IMR-90 (cell line): ENCODE data around the gene CRAMP1. TPM values are rescaled to one million over a fixed set of nuclear protein-coding genes. Genes with fewer than 3 reads are reported as not detected.

Experiments
- ATAC-seq: fragments of 200-7000 bp; cut with Tn5 transposase; 2 replicates; pipeline ENCODE4 v1.9.1; 2020; ENCODE audit warnings: low read depth, mild to moderate bottlenecking, moderate library complexity
- BruUV-seq: library from RNA; stranded (reverse); fragments of 400-500 nt; replicated peaks from 2 replicates; lab custom pipeline; 2021; lab: Mats Ljungman, UMichigan
- CTCF ChIA-PET: fragments of 300-600 bp; formaldehyde crosslinking; extraction: SDS; loops from one replicate; lab custom pipeline; 2021; ENCODE audit warnings: antibody characterized with exemption; lab: Yijun Ruan, JAX
- POLR2A ChIA-PET: fragments of 300-600 bp; sonication (Branson Sonifier 250); formaldehyde crosslinking; loops from one replicate; lab custom pipeline; 2022; ENCODE audit warnings: antibody characterized with exemption; ENCODE audit not compliant: unreplicated experiment; lab: Charles Lee
- DNase-seq: peaks from one replicate; pipeline ENCODE4 v3.0.0; 2013
- H2AFZ ChIP-seq: replicated peaks from 2 replicates; pipeline ENCODE3; 2013; ENCODE audit warnings: low read length, mild to moderate bottlenecking; ENCODE audit not compliant: poor library complexity
- H2AK5ac ChIP-seq: 2 replicates; pipeline ENCODE4 v1.6.1; 2013; ENCODE audit warnings: low read depth, low read length, inconsistent platforms
- H2AK9ac ChIP-seq: replicated peaks from 2 replicates; pipeline ENCODE3; 2013; ENCODE audit warnings: mild to moderate bottlenecking, low read depth, low read length, moderate library complexity; ENCODE audit not compliant: poor library complexity
- H2BK120ac ChIP-seq: 2 replicates; pipeline ENCODE4 v1.6.1; 2013; ENCODE audit warnings: low read depth, low read length, inconsistent platforms
- H2BK15ac ChIP-seq: 3 replicates; pipeline ENCODE4 v1.6.1; 2013; ENCODE audit warnings: low read depth, low read length, inconsistent platforms
- H2BK20ac ChIP-seq: 2 replicates; pipeline ENCODE4 v1.6.1; 2013; ENCODE audit warnings: low read depth, mild to moderate bottlenecking, inconsistent platforms, low read length, moderate library complexity
- H2BK5ac ChIP-seq: 2 replicates; pipeline ENCODE4 v1.6.1; 2013; ENCODE audit warnings: mild to moderate bottlenecking, low read depth, low read length, inconsistent platforms; ENCODE audit not compliant: poor library complexity, severe bottlenecking
- H3K14ac ChIP-seq: replicated peaks from 2 replicates; pipeline ENCODE4 v1.6.1; 2013; ENCODE audit warnings: low read depth, low read length, inconsistent platforms
- H3K18ac ChIP-seq: 2 replicates; pipeline ENCODE4 v1.6.1; 2013; ENCODE audit warnings: low read depth, low read length, control low read depth
- H3K23ac ChIP-seq: 2 replicates; pipeline ENCODE4 v1.6.1; 2013; ENCODE audit warnings: low read depth, low read length, inconsistent platforms
- H3K27ac ChIP-seq: 2 replicates; pipeline ENCODE4 v1.5.1; 2013; ENCODE audit warnings: mild to moderate bottlenecking, control low read depth, low read length; ENCODE audit not compliant: insufficient read depth
- H3K27me3 ChIP-seq: 2 replicates; pipeline ENCODE4 v1.6.1; 2013; ENCODE audit warnings: low read length; ENCODE audit not compliant: control insufficient read depth, insufficient read depth
- H3K36me3 ChIP-seq: 2 replicates; pipeline ENCODE4 v1.6.1; 2013; ENCODE audit warnings: low read length, mixed read lengths; ENCODE audit not compliant: control insufficient read depth, insufficient read depth
- H3K4ac ChIP-seq: 2 replicates; pipeline ENCODE4 v1.6.1; 2013; ENCODE audit warnings: low read depth, low read length, inconsistent platforms
- H3K4me1 ChIP-seq: 2 replicates; pipeline ENCODE4 v1.6.1; 2013; ENCODE audit warnings: low read length, mixed read lengths; ENCODE audit not compliant: control insufficient read depth, insufficient read depth
- H3K4me2 ChIP-seq: 2 replicates; pipeline ENCODE4 v1.6.1; 2013; ENCODE audit warnings: low read depth, mild to moderate bottlenecking, control low read depth, low read length, moderate library complexity
- H3K4me3 ChIP-seq: 2 replicates; pipeline ENCODE4 v1.5.1; 2013; ENCODE audit warnings: low read depth, mild to moderate bottlenecking, control low read depth, low read length, moderate library complexity; ENCODE audit not compliant: insufficient read depth
- H3K56ac ChIP-seq: 2 replicates; pipeline ENCODE4 v1.6.1; 2013; ENCODE audit warnings: low read length, inconsistent platforms; ENCODE audit not compliant: insufficient read depth; ENCODE audit errors: extremely low read depth
- H3K79me1 ChIP-seq, 2 experiments: 2 replicates each; pipeline ENCODE4 v1.6.1; 2013; ENCODE audit warnings: low read length in 2 of 2, inconsistent platforms in 1 of 2, low read depth in 1 of 2
- H3K9ac ChIP-seq: 2 replicates; pipeline ENCODE4 v1.6.1; 2013; ENCODE audit warnings: low read depth, low read length, control low read depth
- H3K9me1 ChIP-seq: 2 replicates; pipeline ENCODE4 v1.6.1; 2013; ENCODE audit warnings: low read length, inconsistent platforms; ENCODE audit not compliant: insufficient read depth
- H3K9me3 ChIP-seq: 2 replicates; pipeline ENCODE4 v1.6.1; 2013; ENCODE audit warnings: low read length; ENCODE audit not compliant: control insufficient read depth, insufficient read depth
- H4K20me1 ChIP-seq: 2 replicates; pipeline ENCODE4 v1.6.1; 2013; ENCODE audit warnings: low read length, inconsistent platforms; ENCODE audit not compliant: insufficient read depth
- H4K5ac ChIP-seq: 2 replicates; pipeline ENCODE4 v1.6.1; 2013; ENCODE audit warnings: mild to moderate bottlenecking, low read depth, low read length, control low read depth
- H4K8ac ChIP-seq, 2 experiments: 2 replicates each; pipeline ENCODE4 v1.6.1; 2013; ENCODE audit warnings: low read depth in 2 of 2, low read length in 2 of 2, control low read depth in 1 of 2, inconsistent platforms in 1 of 2
- H4K91ac ChIP-seq: 2 replicates; pipeline ENCODE4 v1.6.1; 2013; ENCODE audit warnings: low read depth, low read length, inconsistent platforms; ENCODE audit not compliant: insufficient read depth
- BHLHE40 ChIP-seq: fragments of 150-350 bp; IDR thresholded peaks from 2 replicates; pipeline ENCODE4 v1.6.1; 2016; ENCODE audit warnings: mild to moderate bottlenecking, low read depth, low read length
- CEBPB ChIP-seq: IDR thresholded peaks from 2 replicates; pipeline ENCODE4 v1.6.1; 2012; ENCODE audit warnings: low read depth, low read length, improper control_type of control experiment
- CHD1 ChIP-seq: IDR thresholded peaks from 2 replicates; pipeline ENCODE4 v1.6.1; 2012; ENCODE audit warnings: low read depth, low read length, improper control_type of control experiment
- FOS ChIP-seq: fragments of 150-350 bp; IDR thresholded peaks from 2 replicates; pipeline ENCODE4 v1.6.1; 2016; ENCODE audit warnings: low read depth, low read length
- MAFK ChIP-seq: IDR thresholded peaks from 2 replicates; pipeline ENCODE4 v1.6.1; 2012; ENCODE audit warnings: low read depth, low read length, improper control_type of control experiment
- MAZ ChIP-seq: IDR thresholded peaks from 2 replicates; pipeline ENCODE4 v1.6.1; 2012; ENCODE audit warnings: low read depth, mild to moderate bottlenecking, low read length, improper control_type of control experiment, moderate library complexity, borderline replicate concordance
- MXI1 ChIP-seq: IDR thresholded peaks from 2 replicates; pipeline ENCODE4 v1.6.1; 2012; ENCODE audit warnings: low read depth, mild to moderate bottlenecking, low read length, moderate library complexity, borderline replicate concordance
- NFE2L2 ChIP-seq: fragments of 150-350 bp; IDR thresholded peaks from 2 replicates; pipeline ENCODE4 v1.6.1; 2016; ENCODE audit warnings: low read depth, mild to moderate bottlenecking, low read length
- POLR2A ChIP-seq: IDR thresholded peaks from 2 replicates; pipeline ENCODE4 v1.6.1; 2012; ENCODE audit warnings: mild to moderate bottlenecking, low read depth, low read length
- RAD21 ChIP-seq: IDR thresholded peaks from 2 replicates; pipeline ENCODE4 v1.6.1; 2012; ENCODE audit warnings: low read length, improper control_type of control experiment
- RCOR1 ChIP-seq: IDR thresholded peaks from 2 replicates; pipeline ENCODE4 v1.6.1; 2012; ENCODE audit warnings: mild to moderate bottlenecking, low read length, improper control_type of control experiment; ENCODE audit not compliant: insufficient replicate concordance
- RFX5 ChIP-seq: IDR thresholded peaks from 2 replicates; pipeline ENCODE4 v1.8.0; 2012; ENCODE audit warnings: low read depth, mild to moderate bottlenecking, low read length, moderate library complexity
- SMC3 ChIP-seq: fragments of 150-350 bp; IDR thresholded peaks from 2 replicates; pipeline ENCODE4 v1.6.1; 2016; ENCODE audit warnings: low read depth, mild to moderate bottlenecking, antibody characterized with exemption, low read length, moderate library complexity
- WGBS, 2 experiments: methylation state at CpG; one replicate each; pipeline versions ENCODE4 v1.1.5 to v1.1.7; 2013; ENCODE audit warnings: missing lambda C conversion rate in 2 of 2; ENCODE audit not compliant: insufficient read length in 1 of 2; ENCODE audit errors: extremely low coverage in 2 of 2; 5-methylcytosine and 5-hydroxymethylcytosine counted together
- dilution Hi-C: fragments of 300-500 bp; cut with HindIII; formaldehyde crosslinking; loops from one replicate; pipeline ENCODE4 v1.14.3; 2018; ENCODE audit warnings: low sequenced_read_pairs; ENCODE audit not compliant: unreplicated experiment
- in situ Hi-C: fragments of 300-500 bp; cut with MboI; formaldehyde crosslinking; loops from 3 replicates; pipeline ENCODE4 v1.14.3; 2019; ENCODE audit warnings: low sequenced_read_pairs, inconsistent platforms, mixed read lengths
- intact Hi-C: fragments of 100-400 bp; cut with micrococcal nuclease; formaldehyde crosslinking; loops from 2 replicates; pipeline ENCODE4 v1.10.0; 2022
- polyA plus RNA-seq, 3 experiments: library from polyadenylated mRNA; depleted of rRNA; stranded (reverse); fragments of >200 nt; gene quantifications; 2 replicates each; pipeline ENCODE4 v1.2.3, GENCODE V29; 2012; ENCODE audit warnings: low replicate concordance in 1 of 3
- total RNA-seq: library from RNA; depleted of rRNA; stranded (reverse); fragments of >200 nt; gene quantifications from 2 replicates; pipeline ENCODE4 v1.2.3, GENCODE V29; 2012
- TF ChIP-seq, protein P1 (sequence below): fragments of 150-350 bp; IDR thresholded peaks from 2 replicates; pipeline ENCODE4 v1.6.1; 2016; ENCODE audit warnings: low read depth, mild to moderate bottlenecking, low read length, moderate library complexity, borderline replicate concordance
- TF ChIP-seq, protein P2 (sequence below): fragments of 150-350 bp; IDR thresholded peaks from 2 replicates; pipeline ENCODE4 v1.6.1; 2017; ENCODE audit warnings: mild to moderate bottlenecking, antibody characterized with exemption, low read length, low read depth
- TF ChIP-seq, protein P3 (sequence below): conservative IDR thresholded peaks from 2 replicates; pipeline ENCODE4 v1.5.1; 2012; ENCODE audit warnings: mild to moderate bottlenecking, low read depth, low read length, improper control_type of control experiment

CRAMP1 gene
- total and polyA plus RNA-seq, 2 of the 4 experiments (the other 2 are of a cell fraction): 3.2 to 12.0 TPM

DNA sequence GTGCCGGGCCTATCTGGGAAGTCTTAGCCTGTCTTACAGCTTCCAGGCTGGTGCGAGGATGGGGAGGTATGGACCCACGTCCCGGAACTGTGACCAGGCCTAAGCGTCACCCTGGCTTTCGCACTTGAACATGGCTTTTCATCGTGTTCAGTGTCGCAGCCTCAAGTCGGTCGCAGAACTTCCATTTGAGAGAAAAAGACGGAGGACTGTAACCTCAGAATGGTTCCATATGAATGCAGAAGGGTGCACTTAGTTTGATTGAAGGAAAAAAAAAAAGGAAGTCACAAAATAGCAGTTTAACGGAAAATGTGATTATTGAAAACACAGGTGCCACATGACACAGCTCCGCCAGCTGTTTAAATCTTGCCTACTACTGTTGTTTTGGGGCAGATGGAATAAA is 35.7 kb downstream of the CRAMP1 start:
- Histone ChIP-seq H3K14ac (no peak overlapping the region), H2AK9ac (no peak overlapping the region), H2BK15ac (no peak overlapping the region), H4K91ac (no peak overlapping the region), H3K18ac (no peak overlapping the region), H2BK20ac (no peak overlapping the region), H3K4ac (no peak overlapping the region), H2AFZ (no peak overlapping the region), H3K9me3 (no peaks in the 10 kb centered on the region), H3K79me1 (peaks cover 32 to 75% of the 10 kb centered on the region in 2 experiments), H2AK5ac (no peak overlapping the region), H3K27ac (no peak overlapping the region), H3K4me2 (no peak overlapping the region), H3K56ac (no peak overlapping the region), H4K20me1 (peaks cover 50% of the 10 kb centered on the region), H4K5ac (no peak overlapping the region), H3K23ac (no peak overlapping the region), H2BK5ac (no peak overlapping the region), H3K36me3 (peaks cover 51% of the 10 kb centered on the region), H3K9ac (no peak overlapping the region), H3K4me3 (no peak overlapping the region), H3K9me1 (peaks cover 32% of the 10 kb centered on the region), H3K4me1 (peaks cover 3% of the 10 kb centered on the region; the same call in 1 of the 2 replicates), H4K8ac (no peak overlapping the region), H2BK120ac (no peak overlapping the region), H3K27me3 (no peaks in the 10 kb centered on the region)
- in situ Hi-C loops (no loop called here), intact Hi-C loops (no loop called here), dilution Hi-C loops (no loop called here)
- DNase-seq: no peak
- POLR2A ChIA-PET: no interaction called here
- no peak for ATAC-seq
- BruUV-seq: no TSS peak
- CTCF ChIA-PET: interaction anchor here (0.6 kb wide), 1 partner anchor 50 kb away, joined by 4 read pairs; no protein-coding TSS in a partner anchor
- 95% methylated on average over 12 of the region's 13 CpGs; no CpG with 5 or more reads in 1 of the 2 experiments for WGBS, 2 experiments
- TF ChIP-seq SMC3: no peak
- TF ChIP-seq RCOR1: no peak
- TF ChIP-seq, protein P1, sequence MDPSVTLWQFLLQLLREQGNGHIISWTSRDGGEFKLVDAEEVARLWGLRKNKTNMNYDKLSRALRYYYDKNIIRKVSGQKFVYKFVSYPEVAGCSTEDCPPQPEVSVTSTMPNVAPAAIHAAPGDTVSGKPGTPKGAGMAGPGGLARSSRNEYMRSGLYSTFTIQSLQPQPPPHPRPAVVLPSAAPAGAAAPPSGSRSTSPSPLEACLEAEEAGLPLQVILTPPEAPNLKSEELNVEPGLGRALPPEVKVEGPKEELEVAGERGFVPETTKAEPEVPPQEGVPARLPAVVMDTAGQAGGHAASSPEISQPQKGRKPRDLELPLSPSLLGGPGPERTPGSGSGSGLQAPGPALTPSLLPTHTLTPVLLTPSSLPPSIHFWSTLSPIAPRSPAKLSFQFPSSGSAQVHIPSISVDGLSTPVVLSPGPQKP: no peak
- TF ChIP-seq RFX5: no peak
- TF ChIP-seq CHD1: no peak
- no peak for TF ChIP-seq FOS
- TF ChIP-seq POLR2A: no peak
- no peak for TF ChIP-seq MAFK
- no peak for TF ChIP-seq MAZ
- TF ChIP-seq, protein P2, sequence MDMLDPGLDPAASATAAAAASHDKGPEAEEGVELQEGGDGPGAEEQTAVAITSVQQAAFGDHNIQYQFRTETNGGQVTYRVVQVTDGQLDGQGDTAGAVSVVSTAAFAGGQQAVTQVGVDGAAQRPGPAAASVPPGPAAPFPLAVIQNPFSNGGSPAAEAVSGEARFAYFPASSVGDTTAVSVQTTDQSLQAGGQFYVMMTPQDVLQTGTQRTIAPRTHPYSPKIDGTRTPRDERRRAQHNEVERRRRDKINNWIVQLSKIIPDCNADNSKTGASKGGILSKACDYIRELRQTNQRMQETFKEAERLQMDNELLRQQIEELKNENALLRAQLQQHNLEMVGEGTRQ: no peak
- no peak for TF ChIP-seq RAD21
- no peak for TF ChIP-seq BHLHE40
- TF ChIP-seq CEBPB: no peak
- TF ChIP-seq, protein P3, sequence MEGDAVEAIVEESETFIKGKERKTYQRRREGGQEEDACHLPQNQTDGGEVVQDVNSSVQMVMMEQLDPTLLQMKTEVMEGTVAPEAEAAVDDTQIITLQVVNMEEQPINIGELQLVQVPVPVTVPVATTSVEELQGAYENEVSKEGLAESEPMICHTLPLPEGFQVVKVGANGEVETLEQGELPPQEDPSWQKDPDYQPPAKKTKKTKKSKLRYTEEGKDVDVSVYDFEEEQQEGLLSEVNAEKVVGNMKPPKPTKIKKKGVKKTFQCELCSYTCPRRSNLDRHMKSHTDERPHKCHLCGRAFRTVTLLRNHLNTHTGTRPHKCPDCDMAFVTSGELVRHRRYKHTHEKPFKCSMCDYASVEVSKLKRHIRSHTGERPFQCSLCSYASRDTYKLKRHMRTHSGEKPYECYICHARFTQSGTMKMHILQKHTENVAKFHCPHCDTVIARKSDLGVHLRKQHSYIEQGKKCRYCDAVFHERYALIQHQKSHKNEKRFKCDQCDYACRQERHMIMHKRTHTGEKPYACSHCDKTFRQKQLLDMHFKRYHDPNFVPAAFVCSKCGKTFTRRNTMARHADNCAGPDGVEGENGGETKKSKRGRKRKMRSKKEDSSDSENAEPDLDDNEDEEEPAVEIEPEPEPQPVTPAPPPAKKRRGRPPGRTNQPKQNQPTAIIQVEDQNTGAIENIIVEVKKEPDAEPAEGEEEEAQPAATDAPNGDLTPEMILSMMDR: no peak
- TF ChIP-seq NFE2L2: no peak
- TF ChIP-seq MXI1: no peak
